PC-9 (cell line): Measurements from ENCODE around the gene OPALIN.

Source experiments
- CTCF ChIP-seq: fragments of 200-600 bp; sonication (generic); conservative IDR thresholded peaks from 2 replicates; pipeline ENCODE4 v1.6.1; 2017; ENCODE audit warnings: mixed run types, antibody characterized with exemption, mild to moderate bottlenecking, moderate library complexity
- EZH2 ChIP-seq: fragments of 200-600 bp; sonication (generic); IDR thresholded peaks from 2 replicates; pipeline ENCODE4 v1.8.0; 2017; ENCODE audit warnings: antibody characterized with exemption, low read depth

DNA sequence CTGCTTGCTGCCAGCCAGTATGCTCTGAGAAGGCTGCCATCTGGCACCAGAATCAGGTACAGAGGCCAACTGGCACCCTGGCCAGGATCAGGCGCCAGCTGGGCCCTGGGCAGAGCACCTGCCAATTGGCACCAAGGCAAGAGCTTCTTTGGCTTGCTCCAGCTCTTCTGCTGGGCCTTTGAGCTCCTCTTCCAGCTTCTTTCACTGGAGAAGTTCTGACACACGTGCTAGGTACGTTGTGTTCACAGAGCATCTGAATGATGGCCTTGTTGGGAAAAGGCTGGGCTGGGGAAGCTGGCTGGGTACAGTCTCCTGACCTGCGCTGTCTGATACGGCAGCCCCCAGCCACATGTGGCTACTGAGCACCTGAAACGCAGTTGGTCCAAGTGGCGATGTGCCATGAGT lies 31.7 kb upstream of the OPALIN start:
- no peak for TF ChIP-seq EZH2
- TF ChIP-seq CTCF: no peak
